Measurements from ENCODE around the gene APP.

Gene APP

DNA sequence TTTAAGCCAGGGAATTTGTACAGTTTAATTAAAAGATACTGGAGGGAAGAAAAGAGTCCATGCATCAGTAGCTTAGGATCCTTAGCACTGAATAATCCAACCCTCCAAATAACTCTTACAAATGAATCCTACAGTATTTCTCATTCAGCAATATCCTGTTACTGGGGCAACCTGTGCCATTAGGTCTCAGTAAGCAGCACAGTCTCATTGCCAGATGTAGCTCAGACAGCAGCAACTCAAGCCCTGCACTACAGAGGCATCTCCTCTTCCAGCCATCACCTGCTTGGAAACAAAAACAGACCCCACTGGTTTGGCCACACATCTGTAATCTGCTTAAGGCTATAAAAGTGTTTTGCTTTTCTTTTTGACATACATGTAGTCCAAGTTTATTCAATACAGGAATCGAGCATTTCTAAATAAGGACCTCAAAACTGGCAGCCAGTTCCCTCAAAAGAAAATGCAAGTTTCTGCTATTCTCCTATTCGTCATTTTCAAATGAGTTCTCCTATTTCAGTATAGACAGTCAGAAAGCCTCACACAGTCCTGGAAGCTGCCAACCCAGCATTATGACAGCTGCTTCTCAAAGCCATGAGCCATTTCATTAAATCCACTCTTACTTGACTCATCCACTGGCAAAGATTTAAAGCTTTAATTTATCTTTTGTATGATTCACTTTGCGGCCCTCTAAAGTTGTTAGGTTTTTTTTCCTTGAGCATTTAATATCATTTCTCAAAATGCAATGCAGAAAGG, 129.0 kb downstream of the APP start:
- H3F3A ChIP-seq (ENCODE audit: control insufficient read depth, insufficient read depth): no peaks in the 10 kb centered on the region
- no peaks in the 10 kb centered on the region for H3K79me2 ChIP-seq (ENCODE audit: control insufficient read depth, low read length)
- H3K9me3 ChIP-seq (ENCODE audit: control insufficient read depth, insufficient read depth, low read length): no peaks in the 10 kb centered on the region
- H3K4me2 ChIP-seq (ENCODE audit: low read length): no peak overlapping the region
- H4K20me1 ChIP-seq (ENCODE audit: control insufficient read depth, insufficient read depth, low read depth, low read length): no peaks in the 10 kb centered on the region
- no peak overlapping the region for H3K4me3 ChIP-seq (ENCODE audit: low read length)
- no peaks in the 10 kb centered on the region for H3K9me2 ChIP-seq (replicated peaks; ENCODE audit: control insufficient read depth, low read length)
- no peak overlapping the region for H3K27ac ChIP-seq (ENCODE audit: low read depth, low read length)
- TF ChIP-seq, protein P1, sequence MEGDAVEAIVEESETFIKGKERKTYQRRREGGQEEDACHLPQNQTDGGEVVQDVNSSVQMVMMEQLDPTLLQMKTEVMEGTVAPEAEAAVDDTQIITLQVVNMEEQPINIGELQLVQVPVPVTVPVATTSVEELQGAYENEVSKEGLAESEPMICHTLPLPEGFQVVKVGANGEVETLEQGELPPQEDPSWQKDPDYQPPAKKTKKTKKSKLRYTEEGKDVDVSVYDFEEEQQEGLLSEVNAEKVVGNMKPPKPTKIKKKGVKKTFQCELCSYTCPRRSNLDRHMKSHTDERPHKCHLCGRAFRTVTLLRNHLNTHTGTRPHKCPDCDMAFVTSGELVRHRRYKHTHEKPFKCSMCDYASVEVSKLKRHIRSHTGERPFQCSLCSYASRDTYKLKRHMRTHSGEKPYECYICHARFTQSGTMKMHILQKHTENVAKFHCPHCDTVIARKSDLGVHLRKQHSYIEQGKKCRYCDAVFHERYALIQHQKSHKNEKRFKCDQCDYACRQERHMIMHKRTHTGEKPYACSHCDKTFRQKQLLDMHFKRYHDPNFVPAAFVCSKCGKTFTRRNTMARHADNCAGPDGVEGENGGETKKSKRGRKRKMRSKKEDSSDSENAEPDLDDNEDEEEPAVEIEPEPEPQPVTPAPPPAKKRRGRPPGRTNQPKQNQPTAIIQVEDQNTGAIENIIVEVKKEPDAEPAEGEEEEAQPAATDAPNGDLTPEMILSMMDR (IDR thresholded peaks at IDR 0.05; ENCODE audit: low read depth, low read length, poor library complexity, severe bottlenecking): no peak
- TF ChIP-seq EZH2phosphoT487 (IDR thresholded peaks at IDR 0.05; ENCODE audit: borderline replicate concordance, low read length): no peak
- H3K4me1 ChIP-seq (ENCODE audit: control insufficient read depth, low read length): no peaks in the 10 kb centered on the region
- H3K36me3 ChIP-seq (ENCODE audit: control insufficient read depth, low read length): no peaks in the 10 kb centered on the region
- no peaks in the 10 kb centered on the region for H3K27me3 ChIP-seq (ENCODE audit: control insufficient read depth, low read length)

DNA sequence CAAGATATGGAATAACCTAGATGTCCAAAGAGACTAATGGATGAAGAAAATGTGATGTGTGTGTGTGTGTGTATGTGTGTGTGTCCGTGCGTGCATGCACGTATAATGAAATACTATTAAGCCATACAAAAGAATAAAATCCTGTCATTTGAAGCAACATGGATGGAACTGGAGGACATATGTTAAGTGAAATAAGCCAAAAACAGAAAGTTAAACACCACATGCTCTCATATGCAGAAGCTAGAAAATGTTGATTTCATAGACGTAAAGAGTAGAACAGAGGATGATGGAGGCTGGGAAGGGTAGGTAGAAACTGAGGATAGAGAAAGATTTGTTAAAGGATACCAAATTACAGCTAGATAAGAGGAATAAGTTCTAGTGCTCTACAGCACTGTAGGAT, 133.7 kb downstream of the APP start:
- TF ChIP-seq, protein P1 (IDR thresholded peaks at IDR 0.05; ENCODE audit: low read depth, low read length, poor library complexity, severe bottlenecking): no peak
- TF ChIP-seq EZH2phosphoT487 (IDR thresholded peaks at IDR 0.05; ENCODE audit: borderline replicate concordance, low read length): no peak
- Histone ChIP-seq H4K20me1 (ENCODE audit: control insufficient read depth, insufficient read depth, low read depth, low read length) (no peaks in the 10 kb centered on the region), H3K9me2 (replicated peaks; ENCODE audit: control insufficient read depth, low read length) (no peaks in the 10 kb centered on the region), H3K36me3 (ENCODE audit: control insufficient read depth, low read length) (no peaks in the 10 kb centered on the region), H3K27me3 (ENCODE audit: control insufficient read depth, low read length) (no peaks in the 10 kb centered on the region), H3K27ac (ENCODE audit: low read depth, low read length) (no peak overlapping the region), H3K79me2 (ENCODE audit: control insufficient read depth, low read length) (no peaks in the 10 kb centered on the region), H3K4me2 (ENCODE audit: low read length) (no peak overlapping the region), H3K4me1 (ENCODE audit: control insufficient read depth, low read length) (no peaks in the 10 kb centered on the region), H3F3A (ENCODE audit: control insufficient read depth, insufficient read depth) (no peaks in the 10 kb centered on the region), H3K9me3 (ENCODE audit: control insufficient read depth, insufficient read depth, low read length) (no peaks in the 10 kb centered on the region), H3K4me3 (ENCODE audit: low read length) (no peak overlapping the region)

DNA sequence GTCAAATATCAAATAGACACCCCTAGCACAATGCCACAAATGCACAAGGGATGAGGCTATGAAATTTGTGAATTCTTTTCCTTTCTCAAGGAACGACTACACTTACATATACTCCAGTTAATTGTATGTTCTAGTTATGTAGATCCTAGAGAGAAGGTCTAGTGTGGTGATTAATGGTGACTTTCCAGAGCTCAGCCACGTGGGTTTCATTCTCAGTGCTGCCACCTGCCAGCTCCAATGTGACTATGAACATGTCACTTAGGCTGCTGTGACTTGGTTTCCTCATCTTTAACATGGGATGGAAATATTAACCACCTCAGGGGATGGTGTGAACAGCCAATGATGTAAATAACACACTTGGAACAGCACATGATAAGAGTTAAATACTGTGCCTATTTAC, 138.3 kb downstream of the APP start:
- no peaks in the 10 kb centered on the region for H3K79me2 ChIP-seq (ENCODE audit: control insufficient read depth, low read length)
- no peaks in the 10 kb centered on the region for H3K36me3 ChIP-seq (ENCODE audit: control insufficient read depth, low read length)
- no peaks in the 10 kb centered on the region for H3F3A ChIP-seq (ENCODE audit: control insufficient read depth, insufficient read depth)
- no peak overlapping the region for H3K27ac ChIP-seq (ENCODE audit: low read depth, low read length)
- no peaks in the 10 kb centered on the region for H3K4me1 ChIP-seq (ENCODE audit: control insufficient read depth, low read length)
- H3K27me3 ChIP-seq (ENCODE audit: control insufficient read depth, low read length): no peaks in the 10 kb centered on the region
- no peak overlapping the region for H3K4me3 ChIP-seq (ENCODE audit: low read length)
- H3K9me2 ChIP-seq (replicated peaks; ENCODE audit: control insufficient read depth, low read length): no peaks in the 10 kb centered on the region
- no peaks in the 10 kb centered on the region for H4K20me1 ChIP-seq (ENCODE audit: control insufficient read depth, insufficient read depth, low read depth, low read length)
- no peak overlapping the region for H3K4me2 ChIP-seq (ENCODE audit: low read length)
- no peaks in the 10 kb centered on the region for H3K9me3 ChIP-seq (ENCODE audit: control insufficient read depth, insufficient read depth, low read length)
- TF ChIP-seq, protein P1 (IDR thresholded peaks at IDR 0.05; ENCODE audit: low read depth, low read length, poor library complexity, severe bottlenecking): peak; percentile 22
- TF ChIP-seq EZH2phosphoT487 (IDR thresholded peaks at IDR 0.05; ENCODE audit: borderline replicate concordance, low read length): no peak

Data from DOHH2 (cell line).